Esophagus squamous epithelium (tissue), 5 donors: Measurements from ENCODE around the gene LMLN. TPM values are rescaled to one million over a fixed set of nuclear protein-coding genes. Genes with fewer than 3 reads are reported as not detected.

Experiments
- DNase-seq: peaks from one replicate; lab custom pipeline; 2025; lab: John Stamatoyannopoulos, UW
- H3K27ac ChIP-seq, 4 donors: fragments of 200-600 bp; sonication (generic); one replicate each; pipeline ENCODE4 v1.5.1; 2016 to 2019; ENCODE audit warnings: mild to moderate bottlenecking in 1 of 4
- H3K27me3 ChIP-seq, 4 donors: fragments of 200-600 bp; sonication (generic); 1 replicate in 3 of 4; 2 replicates in 1 of 4; pipeline versions ENCODE4 v1.5.1 to v1.6.0; 2017 to 2021; ENCODE audit warnings: antibody characterized with exemption in 1 of 4
- H3K36me3 ChIP-seq, 3 donors: fragments of 200-600 bp; sonication (generic); one replicate each; pipeline ENCODE4 v1.5.1; 2016 to 2019
- H3K4me1 ChIP-seq, 3 donors: fragments of 200-600 bp; sonication (generic); one replicate each; pipeline ENCODE4 v1.5.1; 2017 to 2019
- H3K4me3 ChIP-seq, 4 donors: fragments of 200-600 bp; sonication (generic); 1 replicate in 3 of 4; 2 replicates in 1 of 4; pipeline ENCODE4 v1.5.1; 2016 to 2019; ENCODE audit warnings: mild to moderate bottlenecking in 2 of 4, moderate library complexity in 1 of 4
- H3K9me3 ChIP-seq, 3 donors: fragments of 200-600 bp; sonication (generic); one replicate each; pipeline ENCODE4 v1.5.1; 2016 to 2019
- POLR2A ChIP-seq, 4 donors: fragments of 450-650 bp; IDR thresholded peaks; one replicate each; pipeline ENCODE4 v1.6.1; 2017; ENCODE audit warnings: antibody characterized with exemption in 4 of 4, mild to moderate bottlenecking in 4 of 4, moderate library complexity in 3 of 4
- whole genome bisulfite sequencing, 2 donors: methylation state at CpG; one replicate each; pipeline ENCODE4 v1.1.5; 2018; 5-methylcytosine and 5-hydroxymethylcytosine counted together
- intact Hi-C: fragments of 100-400 bp; cut with DNase I; formaldehyde crosslinking; loops from one replicate; pipeline ENCODE4 v1.15.0; 2022
- total RNA-seq, 4 donors: library from RNA; depleted of rRNA; stranded (reverse); fragments of >200 nt; gene quantifications; one replicate each; pipeline ENCODE4 v1.1.0, GENCODE V29; 2016
- TF ChIP-seq, protein P1 (sequence below), 6 experiments: fragments of 450-650 bp in 4 of 6; fragments of 200-600 bp in 2 of 6; sonication (generic) in 2 of 6; IDR thresholded peaks; one replicate each; pipeline ENCODE4 v1.5.1; 2016 to 2019; ENCODE audit warnings: antibody characterized with exemption in 6 of 6, mild to moderate bottlenecking in 4 of 6, moderate library complexity in 4 of 6
- donor health status: DM: yes; HTN: yes; CAD: no.

Gene LMLN
- total RNA-seq, 4 donors from 2014 or later = 3.5 to 5.2 (median 4.4) TPM

GRCh38 chr3:198017090-198017489 is 57.1 kb downstream of the LMLN start:
- Histone ChIP-seq H3K27ac (no peak overlapping the region), H3K4me3 (no peak overlapping the region), H3K4me1 (no peaks in the 10 kb centered on the region), H3K9me3 (no peaks in the 10 kb centered on the region), H3K36me3 (peaks cover 0 to 21% (median 0%) of the 10 kb centered on the region in 3 donors), H3K27me3 (no peaks in the 10 kb centered on the region)
- no peak for TF ChIP-seq POLR2A (IDR thresholded peaks at IDR 0.05)
- TF ChIP-seq, protein P1, sequence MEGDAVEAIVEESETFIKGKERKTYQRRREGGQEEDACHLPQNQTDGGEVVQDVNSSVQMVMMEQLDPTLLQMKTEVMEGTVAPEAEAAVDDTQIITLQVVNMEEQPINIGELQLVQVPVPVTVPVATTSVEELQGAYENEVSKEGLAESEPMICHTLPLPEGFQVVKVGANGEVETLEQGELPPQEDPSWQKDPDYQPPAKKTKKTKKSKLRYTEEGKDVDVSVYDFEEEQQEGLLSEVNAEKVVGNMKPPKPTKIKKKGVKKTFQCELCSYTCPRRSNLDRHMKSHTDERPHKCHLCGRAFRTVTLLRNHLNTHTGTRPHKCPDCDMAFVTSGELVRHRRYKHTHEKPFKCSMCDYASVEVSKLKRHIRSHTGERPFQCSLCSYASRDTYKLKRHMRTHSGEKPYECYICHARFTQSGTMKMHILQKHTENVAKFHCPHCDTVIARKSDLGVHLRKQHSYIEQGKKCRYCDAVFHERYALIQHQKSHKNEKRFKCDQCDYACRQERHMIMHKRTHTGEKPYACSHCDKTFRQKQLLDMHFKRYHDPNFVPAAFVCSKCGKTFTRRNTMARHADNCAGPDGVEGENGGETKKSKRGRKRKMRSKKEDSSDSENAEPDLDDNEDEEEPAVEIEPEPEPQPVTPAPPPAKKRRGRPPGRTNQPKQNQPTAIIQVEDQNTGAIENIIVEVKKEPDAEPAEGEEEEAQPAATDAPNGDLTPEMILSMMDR (IDR thresholded peaks at IDR 0.05) = no peak
- 92 to 95% methylated on average over 5 of the region's 5 CpGs for WGBS, 2 donors
- DNase-seq = no peak
- intact Hi-C loops = no loop called here

- TF ChIP-seq, protein P1 (IDR thresholded peaks at IDR 0.05) = no peak
- TF ChIP-seq POLR2A (IDR thresholded peaks at IDR 0.05) = no peak
- 77 to 84% methylated on average over 4 of the region's 4 CpGs for WGBS, 2 donors
- no peak for DNase-seq
- no peak overlapping the region for H3K4me3 ChIP-seq
- no peaks in the 10 kb centered on the region for H3K9me3 ChIP-seq
- H3K27me3 ChIP-seq = no peaks in the 10 kb centered on the region
- no peak overlapping the region for H3K27ac ChIP-seq
- H3K4me1 ChIP-seq = no peaks in the 10 kb centered on the region
- peaks cover 0 to 26% (median 0%) of the 10 kb centered on the region in 3 donors for H3K36me3 ChIP-seq
- intact Hi-C loops = no loop called here
Measured at GRCh38 chr3:198018416-198018815, 58.4 kb downstream of the LMLN start.

- no peak for DNase-seq
- no peaks in the 10 kb centered on the region for H3K27me3 ChIP-seq
- no peak overlapping the region for H3K4me3 ChIP-seq
- no peak for TF ChIP-seq POLR2A (IDR thresholded peaks at IDR 0.05)
- TF ChIP-seq, protein P1 (IDR thresholded peaks at IDR 0.05) = no peak
- H3K36me3 ChIP-seq = peaks cover 0 to 26% (median 0%) of the 10 kb centered on the region in 3 donors
- intact Hi-C loops = no loop called here
- no peaks in the 10 kb centered on the region for H3K4me1 ChIP-seq
- H3K9me3 ChIP-seq = no peaks in the 10 kb centered on the region
- WGBS, 2 donors = 83 to 96% methylated on average over 2 of the region's 2 CpGs
- no peak overlapping the region for H3K27ac ChIP-seq
Measured at GRCh38 chr3:198019115-198019514, 59.1 kb downstream of the LMLN start.

GRCh38 chr3:198021320-198021719 is 61.3 kb downstream of the LMLN start:
- intact Hi-C loops = no loop called here
- Histone ChIP-seq H3K4me1 (no peaks in the 10 kb centered on the region), H3K27ac (no peak overlapping the region), H3K36me3 (peaks cover 0 to 38% (median 0%) of the 10 kb centered on the region in 3 donors), H3K9me3 (no peaks in the 10 kb centered on the region), H3K4me3 (no peak overlapping the region), H3K27me3 (no peaks in the 10 kb centered on the region)
- WGBS, 2 donors = 94% methylated on average over 5 of the region's 5 CpGs
- DNase-seq = no peak
- TF ChIP-seq POLR2A (IDR thresholded peaks at IDR 0.05) = no peak
- TF ChIP-seq, protein P1 (IDR thresholded peaks at IDR 0.05) = no peak

- Histone ChIP-seq H3K27me3 (no peaks in the 10 kb centered on the region), H3K4me1 (no peaks in the 10 kb centered on the region), H3K36me3 (peaks cover 0 to 50% (median 0%) of the 10 kb centered on the region in 3 donors), H3K9me3 (no peaks in the 10 kb centered on the region), H3K4me3 (no peak overlapping the region), H3K27ac (no peak overlapping the region)
- 92 to 93% methylated on average over 3 of the region's 3 CpGs for whole genome bisulfite sequencing, 2 donors
- DNase-seq = no peak
- intact Hi-C loops = no loop called here
- TF ChIP-seq POLR2A (IDR thresholded peaks at IDR 0.05) = no peak
- TF ChIP-seq, protein P1 (IDR thresholded peaks at IDR 0.05) = no peak
Measured at GRCh38 chr3:198022604-198023003, 62.6 kb downstream of the LMLN start.
